GM18867 (cell line): Measurements from ENCODE around the gene ZNF367.

Source experiments
- ATAC-seq: cut with Tn5 transposase; IDR thresholded peaks from one replicate; pipeline ENCODE4 v1.9.1; 2021; ENCODE audit warnings: mild to moderate bottlenecking, moderate library complexity; ENCODE audit not compliant: unreplicated experiment

Gene ZNF367

DNA sequence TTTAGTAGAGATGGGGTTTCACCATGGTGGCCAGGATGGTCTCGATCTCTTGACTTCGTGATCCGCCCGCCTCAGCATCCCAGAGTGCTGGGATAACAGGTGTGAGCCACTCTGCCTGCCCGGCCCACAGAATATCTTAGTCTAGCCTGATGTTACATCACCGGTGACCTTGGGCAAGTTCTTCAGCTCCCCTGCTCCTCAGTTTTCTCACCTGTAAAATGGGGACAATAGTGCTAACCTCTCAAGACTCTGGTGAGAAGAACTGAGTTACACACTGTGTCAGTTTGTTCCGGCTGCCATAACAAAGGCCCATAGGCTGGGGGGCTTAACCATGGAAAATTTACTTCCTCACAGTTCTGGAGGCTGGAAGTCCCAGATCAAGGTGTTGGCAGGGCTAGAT, 19.3 kb upstream of the ZNF367 start:
- no peak for ATAC-seq

DNA sequence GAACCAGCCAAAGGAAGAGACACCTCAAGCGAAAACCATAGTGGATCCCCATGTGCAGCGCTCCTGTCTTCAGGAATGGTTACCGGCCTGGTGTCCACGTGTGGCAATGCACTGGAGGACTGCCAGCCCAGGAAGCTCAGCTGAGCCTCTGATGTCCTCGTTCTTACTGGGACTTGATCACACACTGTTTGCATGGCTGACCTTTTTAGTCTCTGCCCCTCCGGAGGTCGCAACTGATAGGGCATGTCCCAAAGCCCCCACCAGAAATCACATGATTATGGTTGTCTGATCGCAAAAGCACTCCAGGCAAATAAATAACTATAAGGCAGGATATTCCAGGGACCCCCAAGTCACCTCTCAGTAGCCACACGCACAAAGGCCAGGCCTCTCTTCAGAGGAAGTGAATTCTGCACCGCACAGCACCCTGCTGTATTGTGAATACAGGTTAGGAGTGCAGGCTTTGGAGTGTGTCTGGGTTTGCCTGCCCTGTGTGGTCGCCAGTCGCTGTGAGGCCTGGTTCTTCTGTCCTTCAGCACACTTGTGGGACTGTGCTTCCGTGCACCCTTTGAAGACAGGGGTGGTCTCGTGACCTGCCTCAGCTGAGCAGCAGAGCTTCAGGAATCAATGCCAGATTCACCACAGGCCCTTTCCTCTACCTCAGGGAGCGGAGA, 18.4 kb upstream of the ZNF367 start:
- no peak for ATAC-seq

DNA sequence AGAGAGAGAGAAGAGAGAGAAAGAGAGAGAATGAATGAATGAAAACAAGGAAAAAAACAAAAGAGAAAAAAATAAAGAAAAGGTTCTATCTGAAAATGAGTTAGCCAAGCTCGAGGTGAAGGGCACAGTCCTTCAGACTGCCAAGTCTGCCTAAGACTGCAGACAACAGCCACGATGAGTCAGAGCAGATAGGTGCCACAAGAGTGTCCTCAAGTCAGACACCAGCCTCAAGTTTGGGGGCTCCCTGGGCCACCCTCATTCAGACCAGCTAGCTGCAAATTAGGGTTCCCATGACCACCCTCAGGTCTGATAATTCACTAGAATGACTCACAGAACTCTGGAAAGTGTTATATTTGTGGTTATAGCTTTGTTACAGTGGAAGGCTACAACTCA, 17.9 kb upstream of the ZNF367 start:
- ATAC-seq: no peak

DNA sequence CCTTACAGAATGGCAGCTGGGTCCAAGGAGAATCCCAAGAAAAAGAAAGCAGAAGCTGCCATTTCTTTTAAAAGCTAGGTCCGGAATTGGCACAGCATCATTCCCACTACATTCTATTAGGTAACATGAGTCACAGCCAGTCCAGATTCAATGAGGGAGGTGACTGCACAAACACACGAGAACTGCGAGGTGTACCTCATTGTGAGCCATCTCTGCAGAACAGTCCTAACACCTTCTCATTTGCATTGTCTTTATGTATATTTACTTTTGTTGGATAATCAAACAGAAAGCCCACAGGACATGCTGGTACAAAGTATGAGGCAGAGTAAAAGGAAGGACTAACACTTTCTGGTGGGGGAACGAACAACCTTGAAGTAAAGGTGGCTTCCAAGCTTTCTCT, 17.2 kb upstream of the ZNF367 start:
- ATAC-seq: no peak

DNA sequence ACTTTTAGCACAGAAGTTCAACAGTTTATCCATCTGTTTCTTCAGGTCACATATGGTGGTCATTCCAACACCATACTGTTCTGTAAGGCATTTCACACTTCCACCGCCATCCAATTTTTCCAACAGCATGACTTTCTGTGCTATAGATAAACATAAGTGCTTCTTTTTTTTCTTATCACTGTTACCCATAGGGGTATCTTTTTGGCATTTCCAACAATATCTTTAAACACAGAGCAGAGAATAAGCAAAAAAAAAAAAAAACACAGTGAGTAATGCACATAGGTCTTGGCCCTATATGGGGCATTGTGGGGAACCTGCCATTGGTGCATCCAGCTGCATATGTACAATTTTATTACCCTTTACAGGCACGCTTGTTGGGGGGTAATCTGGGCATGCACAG, 12.2 kb upstream of the ZNF367 start:
- ATAC-seq: no peak

DNA sequence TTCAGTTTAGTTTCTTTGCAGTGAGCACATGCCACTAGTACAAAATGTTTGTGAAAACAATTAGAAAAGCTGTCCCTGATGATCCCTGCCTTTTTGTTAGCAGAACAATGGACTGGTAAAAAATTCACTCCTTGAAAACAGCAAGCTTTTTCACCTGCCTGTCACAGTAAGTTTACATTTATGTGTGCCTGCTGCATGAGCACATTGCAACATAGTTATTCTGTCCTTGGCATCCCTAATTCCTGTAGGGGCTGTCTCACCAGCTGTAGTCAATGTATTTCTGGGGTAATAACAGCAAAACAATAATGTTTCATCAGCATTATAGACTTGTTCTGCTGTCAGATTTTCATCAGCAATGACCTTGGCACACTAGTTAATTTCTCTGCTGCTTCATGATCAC, 11.6 kb upstream of the ZNF367 start:
- ATAC-seq: no peak

- no peak for ATAC-seq
These were observed 7.5 kb upstream of the ZNF367 start for GRCh38 chr9:96425500-96426169.

- no peak for ATAC-seq
These were observed 5.8 kb upstream of the ZNF367 start for GRCh38 chr9:96423985-96424336.

- no peak for ATAC-seq
These were observed 5.3 kb upstream of the ZNF367 start for GRCh38 chr9:96423322-96423984.

DNA sequence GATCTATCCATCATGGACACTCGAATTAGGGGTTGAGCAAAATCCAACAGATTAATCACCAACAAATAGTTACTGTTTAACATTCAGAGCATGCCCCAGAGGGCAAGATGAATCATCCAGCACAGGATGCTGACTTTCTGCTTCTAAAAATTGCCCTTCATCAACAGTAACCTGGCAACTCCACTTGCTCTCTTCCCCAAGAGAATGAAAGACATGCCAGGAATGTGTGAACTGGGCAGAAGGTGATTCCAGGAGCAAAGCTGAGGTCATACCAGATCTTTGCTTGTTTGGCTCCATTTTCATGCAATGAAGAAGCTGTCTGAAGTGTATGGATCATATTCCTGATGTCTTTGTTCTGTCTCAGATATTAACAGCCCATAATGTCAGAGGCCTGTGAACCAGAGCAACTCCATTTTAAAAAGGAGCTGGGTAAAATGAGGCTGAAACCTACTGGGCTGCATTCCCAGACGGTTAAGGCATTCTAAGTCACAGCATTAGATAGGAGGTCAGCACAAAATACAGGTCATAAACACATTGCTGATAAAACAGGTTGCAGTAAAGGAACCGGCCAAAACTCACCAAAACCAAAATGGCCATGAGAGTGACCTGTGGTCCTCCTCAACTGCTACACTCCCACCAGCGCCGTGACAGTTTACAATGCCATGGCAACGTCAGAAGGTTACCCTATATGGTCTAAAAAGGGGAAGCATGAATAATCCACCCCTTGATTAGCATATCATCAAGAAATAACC, 2.5 kb upstream of the ZNF367 start:
- ATAC-seq: no peak

GRCh38 chr9:96419691-96419969, 1.5 kb upstream of the ZNF367 start:
- ATAC-seq: no peak

DNA sequence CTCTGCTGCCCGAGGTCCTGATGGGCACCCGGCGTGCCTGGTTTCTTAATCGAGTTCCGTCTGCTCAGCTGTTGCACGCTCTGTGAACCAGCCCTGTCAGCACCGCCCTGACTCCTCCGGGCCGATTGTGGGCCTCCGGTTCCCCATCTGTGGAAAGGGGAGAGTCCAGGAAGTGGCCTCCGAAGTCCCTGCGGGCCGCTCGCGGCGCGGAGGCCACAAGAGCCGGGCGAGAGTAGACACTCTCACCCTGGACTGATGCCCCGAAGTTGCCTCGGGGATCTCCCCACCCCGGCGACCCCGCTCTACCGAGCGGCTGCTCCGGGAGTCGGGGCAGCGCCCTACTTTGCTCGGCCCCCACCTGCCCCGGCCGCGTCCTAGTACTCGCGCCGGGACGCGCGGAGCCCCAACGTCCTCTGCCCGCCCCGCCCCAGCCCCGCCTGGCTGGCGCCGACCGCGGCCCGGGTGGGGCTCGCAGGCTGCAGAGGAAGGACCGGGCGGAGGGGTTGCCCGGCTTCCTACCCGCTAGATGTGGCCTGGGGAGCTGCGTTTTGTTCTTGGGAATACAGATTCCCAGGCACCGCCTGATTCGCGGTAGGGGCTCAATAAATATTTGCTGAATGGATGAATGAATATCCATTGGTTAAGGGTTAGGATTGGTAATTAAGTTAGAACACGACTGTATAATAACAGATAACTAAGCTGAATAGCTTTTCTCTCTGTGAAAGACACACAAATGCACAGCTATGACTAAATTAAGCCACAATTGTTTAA, 935 bp upstream of the ZNF367 start:
- peak; percentile 38 for ATAC-seq

DNA sequence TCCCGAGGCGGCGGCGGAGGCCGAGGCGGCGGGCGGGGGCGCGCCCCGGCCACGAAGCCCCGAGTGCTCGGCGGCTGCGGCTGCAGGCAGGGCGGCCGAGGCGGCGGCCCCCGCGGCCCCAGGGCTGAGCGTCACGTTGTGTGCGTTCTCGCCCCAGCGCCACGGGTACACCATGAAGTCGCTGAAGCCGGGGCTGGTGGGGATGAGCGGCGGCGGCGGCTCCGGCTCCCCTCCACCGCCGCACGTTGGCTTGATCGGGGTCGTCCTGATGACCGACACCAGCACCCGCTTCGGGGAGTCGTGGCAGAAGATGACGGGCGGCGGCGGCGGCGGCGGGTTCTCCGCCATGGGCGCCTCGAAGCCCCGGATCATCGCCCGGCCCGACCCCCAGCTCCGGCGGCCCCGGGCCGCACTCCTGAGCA, 498 bp downstream of the ZNF367 start:
- peak; percentile 1 for ATAC-seq

DNA sequence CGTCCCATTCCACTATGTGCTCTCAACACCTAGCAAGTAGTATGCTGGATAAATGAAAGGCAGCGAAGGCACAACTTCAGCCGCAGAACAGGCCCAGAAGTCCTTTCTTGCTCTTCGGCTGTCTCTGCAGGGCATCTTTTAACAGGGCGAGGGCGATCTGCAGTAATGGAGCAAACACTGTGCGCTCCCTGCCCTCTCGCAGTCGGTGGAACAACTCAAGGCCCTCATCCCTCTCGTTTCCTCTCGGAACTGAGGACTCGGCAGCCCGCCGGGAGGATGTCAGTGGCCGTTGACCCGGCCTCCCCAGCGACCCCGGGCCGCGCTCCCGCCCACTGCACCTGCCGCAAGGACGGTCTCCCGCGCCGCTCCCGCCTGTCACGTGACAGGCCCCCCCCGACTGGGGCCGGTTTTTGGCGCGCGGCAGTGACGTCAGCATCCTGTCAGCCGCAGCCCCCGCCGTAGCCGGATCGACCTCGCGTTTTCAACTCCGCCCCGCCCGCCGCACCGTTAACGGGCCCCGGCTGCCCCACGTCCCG, 1.1 kb downstream of the ZNF367 start:
- peak; percentile 32 for ATAC-seq

- peak; percentile 20 for ATAC-seq
These were observed 4.6 kb downstream of the ZNF367 start for GRCh38 chr9:96413302-96414221.

GRCh38 chr9:96412174-96412913, 5.8 kb downstream of the ZNF367 start:
- no peak for ATAC-seq

DNA sequence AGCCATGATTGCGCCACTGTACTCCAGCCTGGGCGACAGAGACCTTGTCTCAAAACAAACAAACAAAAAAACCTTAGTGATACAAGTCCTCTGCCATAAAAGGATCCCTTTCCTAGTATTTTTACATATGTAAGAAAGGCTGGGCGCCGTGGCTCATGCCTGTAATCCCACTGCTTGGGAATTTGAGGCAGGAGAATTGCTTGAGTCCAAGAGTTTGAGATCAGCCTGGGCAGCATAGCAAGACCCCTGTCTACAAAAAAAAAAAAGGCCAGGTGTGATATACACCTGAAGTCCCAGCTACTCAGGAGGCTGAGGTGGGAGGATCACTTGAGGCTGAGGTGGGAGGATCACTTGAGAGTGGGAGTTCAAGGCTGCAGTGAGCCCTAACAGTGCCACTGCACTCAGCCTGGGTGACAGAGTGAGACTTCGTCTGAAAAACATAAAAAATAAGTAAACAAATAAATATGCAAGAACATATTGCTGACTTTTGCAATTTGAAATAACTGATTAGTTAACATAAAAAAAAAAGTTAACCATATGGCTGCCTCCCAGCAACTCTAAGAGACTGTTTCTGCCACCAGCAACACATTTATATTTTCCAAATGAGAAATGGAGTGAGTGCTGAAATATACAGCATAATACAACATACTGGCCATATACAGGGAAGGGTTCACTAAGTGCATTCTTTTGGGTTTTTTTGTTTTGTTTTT, 6.9 kb downstream of the ZNF367 start:
- ATAC-seq: no peak
